ENCODE results near the gene FAM168B.
A peak's percentile ranks its signal among the peaks of the same experiment; 100 is the strongest.

Gene FAM168B

DNA sequence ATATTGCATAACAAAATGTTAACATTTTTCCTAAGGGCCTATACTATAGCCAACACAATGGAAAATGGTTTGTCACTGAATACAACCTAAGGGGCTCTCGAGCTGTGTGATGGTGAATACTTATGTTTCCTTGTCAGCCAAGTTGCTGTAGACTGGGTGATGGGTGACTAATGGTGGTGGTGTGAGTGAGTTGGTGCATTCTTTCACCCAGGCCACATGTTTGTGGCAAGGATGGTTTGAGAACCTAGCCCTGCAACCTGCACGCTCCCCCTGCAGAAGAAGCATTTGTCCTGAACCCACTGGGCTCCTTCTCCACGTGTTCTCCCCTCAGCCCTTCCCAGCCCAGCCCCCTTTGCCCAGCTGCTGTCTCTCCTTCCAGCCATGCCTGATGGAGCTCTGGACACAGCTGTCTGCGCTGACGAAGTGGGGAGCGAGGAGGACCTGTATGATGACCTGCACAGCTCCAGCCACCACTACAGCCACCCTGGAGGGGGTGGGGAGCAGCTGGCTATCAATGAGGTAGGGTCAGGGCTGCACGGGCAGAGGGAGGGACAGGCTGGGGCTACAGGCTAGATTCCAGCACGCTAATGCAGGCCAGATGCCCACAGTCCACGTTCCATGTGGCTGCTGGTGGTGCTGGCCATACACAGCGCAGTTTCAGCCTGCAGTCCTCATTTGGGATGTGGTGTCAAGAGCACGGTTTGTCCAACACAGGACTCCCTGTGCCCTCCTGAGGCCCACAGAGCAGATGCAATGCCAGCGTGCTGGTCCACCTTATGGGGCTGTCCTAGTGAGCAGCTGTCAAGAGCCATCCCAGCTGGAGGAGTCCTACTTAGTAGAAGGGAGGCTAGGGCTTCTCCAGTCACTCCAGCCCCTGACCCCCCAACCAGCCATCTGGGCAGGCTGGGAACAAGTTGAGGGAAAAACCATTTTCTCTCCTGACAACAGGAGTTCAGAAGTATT is 65.4 kb downstream of the FAM168B start:
- TF ChIP-seq, protein P1, sequence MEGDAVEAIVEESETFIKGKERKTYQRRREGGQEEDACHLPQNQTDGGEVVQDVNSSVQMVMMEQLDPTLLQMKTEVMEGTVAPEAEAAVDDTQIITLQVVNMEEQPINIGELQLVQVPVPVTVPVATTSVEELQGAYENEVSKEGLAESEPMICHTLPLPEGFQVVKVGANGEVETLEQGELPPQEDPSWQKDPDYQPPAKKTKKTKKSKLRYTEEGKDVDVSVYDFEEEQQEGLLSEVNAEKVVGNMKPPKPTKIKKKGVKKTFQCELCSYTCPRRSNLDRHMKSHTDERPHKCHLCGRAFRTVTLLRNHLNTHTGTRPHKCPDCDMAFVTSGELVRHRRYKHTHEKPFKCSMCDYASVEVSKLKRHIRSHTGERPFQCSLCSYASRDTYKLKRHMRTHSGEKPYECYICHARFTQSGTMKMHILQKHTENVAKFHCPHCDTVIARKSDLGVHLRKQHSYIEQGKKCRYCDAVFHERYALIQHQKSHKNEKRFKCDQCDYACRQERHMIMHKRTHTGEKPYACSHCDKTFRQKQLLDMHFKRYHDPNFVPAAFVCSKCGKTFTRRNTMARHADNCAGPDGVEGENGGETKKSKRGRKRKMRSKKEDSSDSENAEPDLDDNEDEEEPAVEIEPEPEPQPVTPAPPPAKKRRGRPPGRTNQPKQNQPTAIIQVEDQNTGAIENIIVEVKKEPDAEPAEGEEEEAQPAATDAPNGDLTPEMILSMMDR (IDR thresholded peaks at IDR 0.05; ENCODE audit: low read length, missing control alignments), result no peak
- no peak for DNase-seq (ENCODE audit: low read depth)
- H3K4me3 ChIP-seq (replicated peaks; ENCODE audit: low read depth, low read length), result no peak overlapping the region

DNA sequence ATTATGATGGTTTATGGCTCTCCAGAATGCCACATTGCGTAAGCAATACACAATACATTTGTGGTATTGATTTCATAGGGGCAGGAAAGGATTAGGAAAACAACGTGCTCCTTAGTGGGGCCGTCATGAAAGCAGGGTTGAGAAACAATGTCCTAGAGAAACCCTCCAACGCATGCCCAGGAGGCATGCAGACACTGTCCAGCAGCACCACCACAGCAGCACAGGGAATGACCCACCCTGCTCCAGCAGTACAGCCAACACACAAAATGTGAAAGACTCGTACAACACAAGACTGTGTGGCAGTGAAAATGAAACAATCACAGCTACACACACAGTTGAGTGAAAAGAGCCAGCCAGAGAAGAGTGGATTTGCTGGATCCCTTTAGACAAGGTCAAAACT is 66.3 kb downstream of the FAM168B start:
- no peak for DNase-seq (ENCODE audit: low read depth)
- TF ChIP-seq, protein P1 (IDR thresholded peaks at IDR 0.05; ENCODE audit: low read length, missing control alignments), result no peak
- H3K4me3 ChIP-seq (replicated peaks; ENCODE audit: low read depth, low read length), result no peak overlapping the region

DNA sequence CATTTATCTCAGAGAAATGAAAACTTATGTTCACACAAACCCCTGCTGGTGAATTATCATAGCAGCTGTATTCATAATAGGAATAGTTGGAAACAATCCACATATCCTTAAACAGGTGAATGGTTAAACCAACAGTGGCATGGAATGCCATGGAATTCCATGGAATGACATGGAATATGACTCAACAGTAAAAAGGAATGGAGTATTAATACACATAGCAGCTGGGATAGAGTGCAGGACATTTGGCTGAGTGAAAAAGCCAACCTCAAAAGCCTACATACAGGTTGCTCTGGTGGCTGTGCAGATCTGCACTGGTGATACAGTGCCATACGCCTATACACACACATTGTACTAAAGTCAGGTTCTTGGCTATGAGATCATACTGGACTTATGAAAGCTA is 69.5 kb downstream of the FAM168B start:
- TF ChIP-seq, protein P1 (IDR thresholded peaks at IDR 0.05; ENCODE audit: low read length, missing control alignments), result no peak
- no peak overlapping the region for H3K4me3 ChIP-seq (replicated peaks; ENCODE audit: low read depth, low read length)
- no peak for DNase-seq (ENCODE audit: low read depth)

DNA sequence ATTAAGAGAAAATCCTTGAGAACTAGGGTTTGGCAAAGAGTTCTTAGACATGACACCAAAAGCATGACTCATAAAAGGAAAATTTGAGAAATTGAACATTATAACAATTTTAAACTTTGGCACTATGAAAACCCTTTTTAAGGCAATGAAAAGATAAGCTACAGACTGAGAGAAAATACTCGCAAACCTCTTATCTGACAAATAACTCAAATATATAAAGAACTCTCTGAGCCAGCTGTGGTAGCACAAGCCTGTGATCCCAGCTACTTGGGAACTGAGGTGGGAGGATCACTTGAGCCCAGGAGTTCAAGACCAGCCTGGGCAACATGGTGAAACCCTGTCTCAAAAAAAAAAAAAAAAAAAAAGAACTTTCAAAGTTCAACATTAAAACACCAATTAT is 70.5 kb downstream of the FAM168B start:
- H3K4me3 ChIP-seq (replicated peaks; ENCODE audit: low read depth, low read length), result no peak overlapping the region
- peak; percentile 58 for DNase-seq (ENCODE audit: low read depth)
- TF ChIP-seq, protein P1 (IDR thresholded peaks at IDR 0.05; ENCODE audit: low read length, missing control alignments), result no peak

DNA sequence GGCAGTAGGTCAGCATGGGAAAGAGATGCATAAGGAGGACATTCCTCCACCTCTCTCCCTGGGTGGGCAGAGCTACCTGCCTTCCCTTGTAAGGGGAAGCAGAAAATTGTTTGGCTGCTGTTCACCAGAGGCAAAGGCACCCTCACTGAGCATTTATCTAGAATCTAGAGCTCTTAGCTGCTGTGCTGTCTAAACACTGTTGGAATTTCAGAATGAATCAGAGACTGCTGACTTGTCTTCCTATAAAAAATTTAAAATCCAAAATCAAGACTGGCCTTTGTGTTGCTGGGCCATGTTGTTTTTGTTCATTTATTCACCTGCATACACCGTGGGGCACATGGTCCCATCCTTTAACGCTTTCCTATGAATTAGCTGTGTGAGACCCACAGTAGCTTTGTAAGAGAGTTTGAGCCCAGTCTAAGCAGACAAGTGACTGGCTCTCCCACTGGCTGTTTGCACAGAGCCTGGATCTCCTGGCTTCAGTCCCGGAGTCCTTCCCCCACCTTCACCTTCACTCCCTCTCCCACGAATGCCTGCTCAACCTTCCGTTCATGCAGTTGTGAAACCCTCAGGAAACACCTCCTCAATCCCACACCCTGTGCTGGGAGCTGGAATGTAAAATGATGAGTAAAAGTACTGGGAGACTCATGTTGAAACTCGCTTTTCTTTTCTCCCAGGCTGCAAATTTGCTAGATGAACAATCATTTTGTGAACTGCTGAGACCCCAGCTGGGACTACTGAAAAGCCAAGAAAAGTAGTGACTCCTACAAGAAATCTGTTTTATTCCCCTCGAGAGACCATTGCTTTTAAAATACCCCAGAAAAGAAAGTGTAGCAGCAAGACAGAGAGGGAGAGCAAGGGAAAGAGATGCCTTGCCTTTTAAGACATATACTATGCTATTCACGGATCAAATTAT is 76.2 kb downstream of the FAM168B start:
- TF ChIP-seq, protein P1 (IDR thresholded peaks at IDR 0.05; ENCODE audit: low read length, missing control alignments), result no peak
- peak; percentile 91 for DNase-seq (ENCODE audit: low read depth)
- no peak overlapping the region for H3K4me3 ChIP-seq (replicated peaks; ENCODE audit: low read depth, low read length)

DNA sequence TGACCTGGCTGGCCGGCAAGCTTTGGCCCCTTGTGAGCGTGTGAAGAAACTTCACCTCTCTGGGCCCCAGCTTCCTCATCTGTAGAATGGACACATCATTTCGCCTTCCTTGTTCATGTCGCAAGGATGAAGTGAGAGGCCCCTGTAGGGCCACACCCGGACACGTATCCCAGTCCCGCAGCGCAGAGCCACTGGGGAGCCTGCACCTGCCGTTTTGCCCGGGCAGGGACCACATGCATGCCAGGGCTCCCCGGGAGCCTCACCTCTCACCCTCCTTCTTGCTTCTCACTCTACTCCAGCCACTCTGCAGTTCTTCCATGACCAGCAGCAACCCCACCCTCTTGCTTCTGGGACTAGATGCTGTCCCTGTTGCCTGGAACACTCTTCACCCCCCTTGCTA is 77.5 kb downstream of the FAM168B start:
- TF ChIP-seq, protein P1 (IDR thresholded peaks at IDR 0.05; ENCODE audit: low read length, missing control alignments), result no peak
- no peak for DNase-seq (ENCODE audit: low read depth)

More for the DNA sequence above, 77.5 kb downstream of the FAM168B start:
- H3K4me3 ChIP-seq (replicated peaks; ENCODE audit: low read depth, low read length), result no peak overlapping the region
